Measurements from ENCODE around the gene GPR137.

- TF ChIP-seq, protein P1, sequence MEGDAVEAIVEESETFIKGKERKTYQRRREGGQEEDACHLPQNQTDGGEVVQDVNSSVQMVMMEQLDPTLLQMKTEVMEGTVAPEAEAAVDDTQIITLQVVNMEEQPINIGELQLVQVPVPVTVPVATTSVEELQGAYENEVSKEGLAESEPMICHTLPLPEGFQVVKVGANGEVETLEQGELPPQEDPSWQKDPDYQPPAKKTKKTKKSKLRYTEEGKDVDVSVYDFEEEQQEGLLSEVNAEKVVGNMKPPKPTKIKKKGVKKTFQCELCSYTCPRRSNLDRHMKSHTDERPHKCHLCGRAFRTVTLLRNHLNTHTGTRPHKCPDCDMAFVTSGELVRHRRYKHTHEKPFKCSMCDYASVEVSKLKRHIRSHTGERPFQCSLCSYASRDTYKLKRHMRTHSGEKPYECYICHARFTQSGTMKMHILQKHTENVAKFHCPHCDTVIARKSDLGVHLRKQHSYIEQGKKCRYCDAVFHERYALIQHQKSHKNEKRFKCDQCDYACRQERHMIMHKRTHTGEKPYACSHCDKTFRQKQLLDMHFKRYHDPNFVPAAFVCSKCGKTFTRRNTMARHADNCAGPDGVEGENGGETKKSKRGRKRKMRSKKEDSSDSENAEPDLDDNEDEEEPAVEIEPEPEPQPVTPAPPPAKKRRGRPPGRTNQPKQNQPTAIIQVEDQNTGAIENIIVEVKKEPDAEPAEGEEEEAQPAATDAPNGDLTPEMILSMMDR (IDR thresholded peaks at IDR 0.05): no peak
- no peak for TF ChIP-seq ZNF121 (CRISPR knock-in tag; IDR thresholded peaks at IDR 0.05)
- TF ChIP-seq, protein P2, sequence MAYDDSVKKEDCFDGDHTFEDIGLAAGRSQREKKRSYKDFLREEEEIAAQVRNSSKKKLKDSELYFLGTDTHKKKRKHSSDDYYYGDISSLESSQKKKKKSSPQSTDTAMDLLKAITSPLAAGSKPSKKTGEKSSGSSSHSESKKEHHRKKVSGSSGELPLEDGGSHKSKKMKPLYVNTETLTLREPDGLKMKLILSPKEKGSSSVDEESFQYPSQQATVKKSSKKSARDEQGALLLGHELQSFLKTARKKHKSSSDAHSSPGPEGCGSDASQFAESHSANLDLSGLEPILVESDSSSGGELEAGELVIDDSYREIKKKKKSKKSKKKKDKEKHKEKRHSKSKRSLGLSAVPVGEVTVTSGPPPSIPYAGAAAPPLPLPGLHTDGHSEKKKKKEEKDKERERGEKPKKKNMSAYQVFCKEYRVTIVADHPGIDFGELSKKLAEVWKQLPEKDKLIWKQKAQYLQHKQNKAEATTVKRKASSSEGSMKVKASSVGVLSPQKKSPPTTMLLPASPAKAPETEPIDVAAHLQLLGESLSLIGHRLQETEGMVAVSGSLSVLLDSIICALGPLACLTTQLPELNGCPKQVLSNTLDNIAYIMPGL (CRISPR knock-in tag; IDR thresholded peaks at IDR 0.05): no peak
- TF ChIP-seq ELF4 (CRISPR knock-in tag; IDR thresholded peaks at IDR 0.05; ENCODE audit: low read depth): no peak
- no peak for TF ChIP-seq ZNF671 (CRISPR knock-in tag; IDR thresholded peaks at IDR 0.05)
- no peak for TF ChIP-seq E2F4 (CRISPR knock-in tag; IDR thresholded peaks at IDR 0.05; ENCODE audit: borderline replicate concordance, low read depth)
- TF ChIP-seq, protein P3, sequence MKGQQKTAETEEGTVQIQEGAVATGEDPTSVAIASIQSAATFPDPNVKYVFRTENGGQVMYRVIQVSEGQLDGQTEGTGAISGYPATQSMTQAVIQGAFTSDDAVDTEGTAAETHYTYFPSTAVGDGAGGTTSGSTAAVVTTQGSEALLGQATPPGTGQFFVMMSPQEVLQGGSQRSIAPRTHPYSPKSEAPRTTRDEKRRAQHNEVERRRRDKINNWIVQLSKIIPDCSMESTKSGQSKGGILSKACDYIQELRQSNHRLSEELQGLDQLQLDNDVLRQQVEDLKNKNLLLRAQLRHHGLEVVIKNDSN (CRISPR knock-in tag; IDR thresholded peaks at IDR 0.05): no peak
- no peak for TF ChIP-seq JUN (CRISPR knock-in tag; IDR thresholded peaks at IDR 0.05)
- TF ChIP-seq, protein P4, sequence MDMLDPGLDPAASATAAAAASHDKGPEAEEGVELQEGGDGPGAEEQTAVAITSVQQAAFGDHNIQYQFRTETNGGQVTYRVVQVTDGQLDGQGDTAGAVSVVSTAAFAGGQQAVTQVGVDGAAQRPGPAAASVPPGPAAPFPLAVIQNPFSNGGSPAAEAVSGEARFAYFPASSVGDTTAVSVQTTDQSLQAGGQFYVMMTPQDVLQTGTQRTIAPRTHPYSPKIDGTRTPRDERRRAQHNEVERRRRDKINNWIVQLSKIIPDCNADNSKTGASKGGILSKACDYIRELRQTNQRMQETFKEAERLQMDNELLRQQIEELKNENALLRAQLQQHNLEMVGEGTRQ (CRISPR knock-in tag; IDR thresholded peaks at IDR 0.05): no peak
- no peak for TF ChIP-seq ZNF416 (CRISPR knock-in tag; IDR thresholded peaks at IDR 0.05)
- TF ChIP-seq, protein P5, sequence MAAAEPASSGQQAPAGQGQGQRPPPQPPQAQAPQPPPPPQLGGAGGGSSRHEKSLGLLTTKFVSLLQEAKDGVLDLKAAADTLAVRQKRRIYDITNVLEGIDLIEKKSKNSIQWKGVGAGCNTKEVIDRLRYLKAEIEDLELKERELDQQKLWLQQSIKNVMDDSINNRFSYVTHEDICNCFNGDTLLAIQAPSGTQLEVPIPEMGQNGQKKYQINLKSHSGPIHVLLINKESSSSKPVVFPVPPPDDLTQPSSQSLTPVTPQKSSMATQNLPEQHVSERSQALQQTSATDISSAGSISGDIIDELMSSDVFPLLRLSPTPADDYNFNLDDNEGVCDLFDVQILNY (CRISPR knock-in tag; IDR thresholded peaks at IDR 0.05): no peak
- no peak for TF ChIP-seq ZNF281 (CRISPR knock-in tag; IDR thresholded peaks at IDR 0.05)
Measured at GRCh38 chr11:64292460-64293254, 7.0 kb downstream of the GPR137 start.
